ENCODE measurements around the gene CACNB1.

The CACNB1 gene

GRCh38 chr17:39151943-39152818, 45.3 kb downstream of the CACNB1 start:
- ChIA-PET POLR2A (interaction anchor here (0.7 to 1.2 kb wide), 4 partner anchors 54 to 578 kb away, joined by 3 to 4 read pairs (median 3); partner anchors contain the start of gene RPL23), CTCF (interaction anchor here (0.6 to 4.6 kb wide), 40 partner anchors 8 to 475 kb away, joined by 3 to 143 read pairs (median 5); partner anchors contain the start of genes ARL5C and RPL19)
- no peak for DNase-seq (ENCODE audit: extremely low spot score)
- TF ChIP-seq CTCF (IDR thresholded peaks at IDR 0.05; ENCODE audit: control extremely low read depth, extremely low read depth, low read depth, missing control alignments): no peak

GRCh38 chr17:39151150-39151942, 46.1 kb downstream of the CACNB1 start, which contains the start of gene PLXDC1:
PLXDC1 (minus strand) TSS chr17:39151637; CDS start chr17:39151437, 200 bp downstream.
- DNase-seq (ENCODE audit: extremely low spot score): no peak
- ChIA-PET CTCF (interaction anchor here (0.7 to 4.6 kb wide), 6 partner anchors 11 to 170 kb away, joined by 3 to 143 read pairs (median 5); no protein-coding TSS in a partner anchor), POLR2A (interaction anchor here (0.9 kb wide), 1 partner anchor 55 kb away, joined by 4 read pairs; no protein-coding TSS in a partner anchor)
- TF ChIP-seq CTCF (IDR thresholded peaks at IDR 0.05; ENCODE audit: control extremely low read depth, extremely low read depth, low read depth, missing control alignments): no peak

GRCh38 chr17:39150795-39151149, 46.7 kb downstream of the CACNB1 start:
- TF ChIP-seq CTCF (IDR thresholded peaks at IDR 0.05; ENCODE audit: control extremely low read depth, extremely low read depth, low read depth, missing control alignments): no peak
- DNase-seq (ENCODE audit: extremely low spot score): no peak
- POLR2A ChIA-PET: no interaction called here
- CTCF ChIA-PET: interaction anchor here (1.5 to 4.6 kb wide), 3 partner anchors 11 to 170 kb away, joined by 3 to 143 read pairs (median 6); no protein-coding TSS in a partner anchor

- ChIA-PET CTCF (interaction anchor here (1.5 to 4.6 kb wide), 4 partner anchors 10 to 169 kb away, joined by 3 to 143 read pairs (median 8); no protein-coding TSS in a partner anchor), POLR2A (no interaction called here)
- TF ChIP-seq CTCF (IDR thresholded peaks at IDR 0.05; ENCODE audit: control extremely low read depth, extremely low read depth, low read depth, missing control alignments): no peak
- DNase-seq (ENCODE audit: extremely low spot score): no peak
Measured at GRCh38 chr17:39150104-39150634, 47.3 kb downstream of the CACNB1 start.

- ChIA-PET POLR2A (no interaction called here), CTCF (interaction anchor here (1.7 to 3.2 kb wide), 2 partner anchors 17 to 164 kb away, joined by 5 to 11 read pairs; no protein-coding TSS in a partner anchor)
- no peak for TF ChIP-seq CTCF (IDR thresholded peaks at IDR 0.05; ENCODE audit: control extremely low read depth, extremely low read depth, low read depth, missing control alignments)
- DNase-seq (ENCODE audit: extremely low spot score): no peak
Measured at GRCh38 chr17:39147221-39148185, 50.0 kb downstream of the CACNB1 start.

All from GM10248 (cell line).